HG03558 (cell line): ENCODE results near the gene GSC2.

ENCODE experiments used
- ATAC-seq: cut with Tn5 transposase; IDR thresholded peaks from one replicate; pipeline ENCODE4 v1.9.1; 2021; ENCODE audit warnings: moderate number of reproducible peaks; ENCODE audit not compliant: unreplicated experiment; ENCODE audit errors: extremely low read depth

Gene GSC2

GRCh38 chr22:19106886-19107729 lies 43.0 kb downstream of the GSC2 start:
- no peak for ATAC-seq

GRCh38 chr22:19105867-19106802 lies 44.0 kb downstream of the GSC2 start:
- ATAC-seq, result no peak

GRCh38 chr22:19105456-19105855 lies 44.6 kb downstream of the GSC2 start:
- ATAC-seq, result no peak

- no peak for ATAC-seq
Observed at GRCh38 chr22:19103880-19104821, 45.9 kb downstream of the GSC2 start.

GRCh38 chr22:19098157-19098556 lies 51.9 kb downstream of the GSC2 start:
- no peak for ATAC-seq

- ATAC-seq, result no peak
Observed at GRCh38 chr22:19097518-19097917, 52.6 kb downstream of the GSC2 start.
